Measurements from ENCODE around the gene GP2. TPM values are rescaled to one million over a fixed set of nuclear protein-coding genes. Genes with fewer than 3 reads are reported as not detected.

Gene GP2
- total and polyA plus RNA-seq, 2 donors (not counting 3 experiments of a cell fraction or from before 2014, with no cell fraction given) = not detected

GRCh38 chr16:20332411-20332810 is 5.1 kb upstream of the GP2 start:
- Histone ChIP-seq H3K36me3 (ENCODE audit: control insufficient read depth in 2 of 2, extremely low read depth in 1 of 2, insufficient read depth in 2 of 2, low read length in 2 of 2) (no peaks in the 10 kb centered on the region), H3K79me2 (ENCODE audit: control insufficient read depth, insufficient read depth, low read length) (no peaks in the 10 kb centered on the region), H3K27me3 (ENCODE audit: control insufficient read depth in 2 of 2, insufficient read depth in 2 of 2, low read length in 2 of 2) (no peaks in the 10 kb centered on the region), H3K4me3 (replicated peaks in 1 of 3; ENCODE audit: insufficient read depth in 1 of 3, low read depth in 1 of 3, low read length in 3 of 3) (no peak overlapping the region), H2AFZ (ENCODE audit: low read depth, low read length) (no peak overlapping the region), H3K9me3 (replicated peaks; ENCODE audit: control insufficient read depth, insufficient read depth, low read length) (no peaks in the 10 kb centered on the region), H3K4me2 (ENCODE audit: insufficient read depth, low read length) (no peak overlapping the region), H3K4me1 (ENCODE audit: control insufficient read depth, extremely low read depth, insufficient read depth, low read length) (no peaks in the 10 kb centered on the region), H3K27ac (ENCODE audit: insufficient read depth, low read depth, low read length) (no peak overlapping the region), H3K9me1 (replicated peaks; ENCODE audit: control insufficient read depth, extremely low read depth, insufficient read depth, low read length) (no peaks in the 10 kb centered on the region), H3K9ac (replicated peaks; ENCODE audit: extremely low read depth, insufficient read depth, low read length) (no peak overlapping the region), H4K20me1 (replicated peaks; ENCODE audit: control insufficient read depth, extremely low read depth, insufficient read depth, low read length) (no peaks in the 10 kb centered on the region)
- no peak for DNase-seq (ENCODE audit: low read depth, low spot score)
- TF ChIP-seq POLR2A (IDR thresholded peaks at IDR 0.05; ENCODE audit: low read depth, low read length) = no peak
- TF ChIP-seq CTCF (IDR thresholded peaks at IDR 0.05; ENCODE audit: extremely low read depth in 1 of 2, insufficient read depth in 1 of 2, low read depth in 1 of 2, low read length in 2 of 2) = no peak
- no peak for TF ChIP-seq MAX (IDR thresholded peaks at IDR 0.05; ENCODE audit: insufficient read depth, insufficient read length)
- TF ChIP-seq FOS (IDR thresholded peaks at IDR 0.05; ENCODE audit: borderline replicate concordance, insufficient read depth, low read length) = no peak
- TF ChIP-seq GATA2 (IDR thresholded peaks at IDR 0.05; ENCODE audit: insufficient read depth, insufficient read length, low read depth, low read length) = no peak
- no peak for TF ChIP-seq EZH2 (IDR thresholded peaks at IDR 0.05; ENCODE audit: borderline replicate concordance, low read depth, low read length, severe bottlenecking)
- TF ChIP-seq MYC (IDR thresholded peaks at IDR 0.05; ENCODE audit: low read depth, low read length) = no peak
- no peak for TF ChIP-seq JUN (IDR thresholded peaks at IDR 0.05; ENCODE audit: borderline replicate concordance, insufficient read depth, insufficient read length, low read depth)
- POLR2A ChIA-PET = no interaction called here
- BruUV-seq (replicated peaks) = no TSS peak
- intact Hi-C loops (cut with micrococcal nuclease) (no loop called here), dilution Hi-C loops (cut with MboI; ENCODE audit: extremely low pct_ligation_motif_present, low sequenced_read_pairs) (no loop called here)
- no peak for FAIRE-seq
- CTCF ChIA-PET = no interaction called here

All from endothelial cell of umbilical vein (primary cell).